Mesenchymal stem cell (in vitro differentiated cells and primary cell): ENCODE results near the gene ANKS1B.

ENCODE experiments used
- DNase-seq: peaks from one replicate; pipeline ENCODE4 v3.0.0-alpha.2; 2013
- H2AFZ ChIP-seq: one replicate; pipeline ENCODE4 v1.6.1; 2013; ENCODE audit warnings: low read depth, mild to moderate bottlenecking, control low read depth, inconsistent platforms, low read length, moderate library complexity
- H2AK5ac ChIP-seq: 2 replicates; pipeline ENCODE4 v1.6.1; 2013; ENCODE audit warnings: low read length, moderate library complexity, mild to moderate bottlenecking, inconsistent platforms; ENCODE audit not compliant: severe bottlenecking
- H2BK120ac ChIP-seq: one replicate; pipeline ENCODE4 v1.6.1; 2013; ENCODE audit warnings: low read depth, mild to moderate bottlenecking, inconsistent platforms, low read length, moderate library complexity
- H2BK12ac ChIP-seq, 2 experiments: one replicate each; pipeline ENCODE4 v1.6.1; 2013; ENCODE audit warnings: inconsistent platforms in 2 of 2, low read length in 2 of 2, mild to moderate bottlenecking in 2 of 2, moderate library complexity in 2 of 2, control low read depth in 1 of 2
- H2BK15ac ChIP-seq: one replicate; pipeline ENCODE4 v1.6.1; 2013; ENCODE audit warnings: mild to moderate bottlenecking, low read depth, inconsistent platforms; ENCODE audit not compliant: poor library complexity, severe bottlenecking
- H2BK5ac ChIP-seq: 2 replicates; pipeline ENCODE4 v1.6.1; 2013; ENCODE audit warnings: low read depth, mild to moderate bottlenecking, low read length, control low read depth, inconsistent platforms; ENCODE audit not compliant: poor library complexity, severe bottlenecking
- H3K14ac ChIP-seq, 2 experiments: one replicate each; pipeline ENCODE4 v1.6.1; 2013; ENCODE audit warnings: inconsistent platforms in 2 of 2, low read length in 2 of 2, control low read depth in 1 of 2, mild to moderate bottlenecking in 1 of 2, moderate library complexity in 1 of 2
- H3K18ac ChIP-seq, 2 experiments: one replicate each; pipeline ENCODE4 v1.6.1; 2013; ENCODE audit warnings: inconsistent platforms in 2 of 2, low read length in 2 of 2, control low read depth in 1 of 2, low read depth in 1 of 2, mild to moderate bottlenecking in 1 of 2
- H3K23ac ChIP-seq, 2 experiments: one replicate each; pipeline ENCODE4 v1.6.1; 2013; ENCODE audit warnings: inconsistent platforms in 2 of 2, low read length in 2 of 2, mild to moderate bottlenecking in 2 of 2, moderate library complexity in 2 of 2, control low read depth in 1 of 2
- H3K27ac ChIP-seq: 2 replicates; pipeline ENCODE4 v1.5.1; 2013; ENCODE audit warnings: mild to moderate bottlenecking, moderate library complexity, low read length, control low read depth, inconsistent platforms; ENCODE audit not compliant: poor library complexity, severe bottlenecking
- H3K27me3 ChIP-seq, 2 experiments: 2 replicates each; pipeline versions ENCODE4 v1.6.1 to v1.7.0; 2013; ENCODE audit warnings: low read length in 2 of 2, mild to moderate bottlenecking in 2 of 2, moderate library complexity in 2 of 2, control low read depth in 1 of 2, inconsistent platforms in 1 of 2; ENCODE audit not compliant: control insufficient read depth in 1 of 2, insufficient read depth in 1 of 2
- H3K36me3 ChIP-seq, 2 experiments: 2 replicates each; pipeline versions ENCODE4 v1.6.1 to v1.7.0; 2013; ENCODE audit warnings: low read length in 2 of 2, control low read depth in 1 of 2, inconsistent platforms in 1 of 2, low read depth in 1 of 2, mild to moderate bottlenecking in 1 of 2; ENCODE audit not compliant: insufficient read depth in 2 of 2, control insufficient read depth in 1 of 2
- H3K4ac ChIP-seq, 2 experiments: one replicate each; pipeline ENCODE4 v1.6.1; 2013; ENCODE audit warnings: inconsistent platforms in 2 of 2, low read length in 2 of 2, mild to moderate bottlenecking in 2 of 2, moderate library complexity in 2 of 2, control low read depth in 1 of 2, low read depth in 1 of 2
- H3K4me1 ChIP-seq: 2 replicates; pipeline ENCODE4 v1.6.1; 2013; ENCODE audit warnings: low read depth, low read length, control low read depth; ENCODE audit not compliant: control insufficient read depth, insufficient read depth
- H3K4me2 ChIP-seq: 2 replicates; pipeline ENCODE4 v1.6.1; 2013; ENCODE audit warnings: low read length, mild to moderate bottlenecking, inconsistent platforms; ENCODE audit not compliant: poor library complexity, severe bottlenecking
- H3K4me3 ChIP-seq, 2 experiments: 2 replicates each; pipeline versions ENCODE4 v1.5.1 to v1.7.0; 2013; ENCODE audit warnings: low read length in 2 of 2, mild to moderate bottlenecking in 2 of 2, control low read depth in 1 of 2, low read depth in 1 of 2; ENCODE audit not compliant: insufficient read depth in 1 of 2
- H3K79me1 ChIP-seq: replicated peaks from 2 replicates; pipeline ENCODE4 v1.6.1; 2013; ENCODE audit warnings: mild to moderate bottlenecking, control low read depth, low read length, inconsistent platforms; ENCODE audit not compliant: poor library complexity, severe bottlenecking
- H3K9ac ChIP-seq: 2 replicates; pipeline ENCODE4 v1.7.0; 2013; ENCODE audit warnings: mild to moderate bottlenecking, low read length, moderate library complexity
- H3K9me3 ChIP-seq: 2 replicates; pipeline ENCODE4 v1.7.0; 2013; ENCODE audit warnings: mild to moderate bottlenecking, low read length; ENCODE audit not compliant: control insufficient read depth
- H4K8ac ChIP-seq: one replicate; pipeline ENCODE4 v1.6.1; 2013; ENCODE audit warnings: inconsistent platforms, mild to moderate bottlenecking, low read length, moderate library complexity
- H4K91ac ChIP-seq: one replicate; pipeline ENCODE4 v1.6.1; 2013; ENCODE audit warnings: mild to moderate bottlenecking, low read length, inconsistent platforms
- WGBS: methylation state at CpG from one replicate; pipeline ENCODE4 v1.1.7; 2013; ENCODE audit warnings: mixed read lengths; 5-methylcytosine and 5-hydroxymethylcytosine counted together

Gene ANKS1B

DNA sequence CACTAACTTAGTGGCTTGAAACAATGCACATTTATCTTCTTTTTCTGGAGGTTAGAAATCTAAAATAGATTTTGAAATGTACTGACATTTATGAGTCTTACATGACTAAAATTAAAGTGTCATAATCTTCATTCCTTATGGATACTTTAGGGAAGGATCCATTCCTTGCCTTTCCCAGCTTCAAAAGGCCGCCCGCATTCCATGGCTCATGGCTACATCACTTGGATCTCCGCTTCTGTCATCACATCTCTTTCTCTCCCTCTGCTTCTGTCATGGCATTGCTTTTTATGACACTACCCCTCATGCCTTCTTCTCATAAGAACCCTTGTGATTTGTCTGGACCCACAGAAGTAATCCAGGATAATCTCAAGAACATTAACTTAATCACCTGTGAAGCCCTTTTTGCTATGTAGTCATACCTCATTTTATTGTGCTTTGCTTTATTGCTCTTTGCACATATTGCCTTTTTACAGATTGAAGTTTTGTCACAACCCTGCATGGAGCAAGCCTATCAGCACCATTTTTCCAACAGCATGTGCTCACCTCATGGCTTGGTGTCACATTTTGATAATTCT, 270.7 kb downstream of the ANKS1B start:
- Histone ChIP-seq H3K27ac (no peak overlapping the region), H3K9me3 (peaks cover 6% of the 10 kb centered on the region), H3K36me3 (no peaks in the 10 kb centered on the region), H4K8ac (no peak overlapping the region), H2BK12ac (no peak overlapping the region), H3K9ac (no peak overlapping the region), H2AFZ (no peak overlapping the region), H4K91ac (no peak overlapping the region), H3K4me1 (no peaks in the 10 kb centered on the region), H3K4ac (no peak overlapping the region), H3K18ac (no peak overlapping the region), H2BK5ac (no peak overlapping the region), H3K14ac (no peak overlapping the region), H2AK5ac (no peak overlapping the region), H2BK15ac (no peak overlapping the region), H2BK120ac (no peak overlapping the region), H3K27me3 (no peaks in the 10 kb centered on the region), H3K4me3 (no peak overlapping the region), H3K23ac (no peak overlapping the region), H3K4me2 (no peak overlapping the region), H3K79me1 (no peaks in the 10 kb centered on the region)
- DNase-seq = no peak
- 55% methylated on average over 3 of the region's 3 CpGs for WGBS

DNA sequence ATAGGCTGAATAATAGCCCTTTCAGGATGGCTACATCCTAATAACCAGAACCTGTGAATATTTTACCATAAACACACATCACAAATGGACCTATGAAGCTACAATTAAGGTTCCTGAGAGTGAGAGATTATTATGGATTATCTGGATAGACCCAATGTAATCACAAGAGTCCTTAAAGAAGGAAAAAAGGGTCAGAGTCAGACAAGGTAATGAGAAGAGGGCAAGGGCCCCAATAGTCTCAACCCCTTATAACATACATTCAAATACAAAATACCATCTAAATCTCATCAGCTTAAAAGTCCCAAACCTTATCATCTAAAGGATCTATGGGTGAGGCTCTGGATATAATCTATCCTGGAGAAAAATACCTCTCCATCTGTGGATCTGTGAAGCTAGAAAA, 272.5 kb downstream of the ANKS1B start:
- no peak overlapping the region for H2AFZ ChIP-seq

GRCh38 chr12:99711246-99711645, 273.5 kb downstream of the ANKS1B start:
- Histone ChIP-seq H2BK12ac (no peak overlapping the region), H2BK120ac (no peak overlapping the region)
- DNase-seq = no peak

More for the DNA sequence above, 272.5 kb downstream of the ANKS1B start:
- Histone ChIP-seq H3K4ac (no peak overlapping the region), H3K23ac (no peak overlapping the region), H4K8ac (no peak overlapping the region), H3K27me3 (no peaks in the 10 kb centered on the region), H4K91ac (no peak overlapping the region), H3K36me3 (no peaks in the 10 kb centered on the region), H3K79me1 (no peaks in the 10 kb centered on the region), H3K9ac (no peak overlapping the region), H3K4me3 (no peak overlapping the region), H3K18ac (no peak overlapping the region), H3K4me1 (no peaks in the 10 kb centered on the region), H2AK5ac (no peak overlapping the region), H3K27ac (no peak overlapping the region), H2BK5ac (no peak overlapping the region), H3K9me3 (peaks cover 6% of the 10 kb centered on the region), H2BK12ac (no peak overlapping the region), H3K4me2 (no peak overlapping the region), H3K14ac (no peak overlapping the region), H2BK120ac (no peak overlapping the region), H2BK15ac (no peak overlapping the region)
- DNase-seq = no peak

DNA sequence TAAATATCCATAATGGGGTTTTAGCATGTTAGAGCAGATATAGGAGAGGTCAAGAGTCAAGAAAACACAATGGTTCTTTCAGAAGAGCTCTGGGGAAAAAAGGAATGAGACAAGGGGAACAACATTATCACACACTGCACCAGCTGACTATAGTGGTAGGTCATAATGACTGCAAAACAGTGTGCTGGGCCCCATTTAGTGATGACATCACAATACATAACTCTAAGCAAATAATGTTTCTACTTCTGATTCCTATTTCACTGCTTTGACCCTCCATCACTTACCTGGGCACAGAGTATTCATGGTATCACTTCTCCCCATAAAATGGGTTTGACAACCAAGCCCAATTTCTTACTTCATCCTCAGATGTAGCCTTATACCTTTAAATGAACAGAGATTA, 275.1 kb downstream of the ANKS1B start:
- Histone ChIP-seq H2BK5ac (no peak overlapping the region), H3K4ac (no peak overlapping the region), H3K14ac (no peak overlapping the region), H3K9me3 (peaks cover 6% of the 10 kb centered on the region), H2BK120ac (no peak overlapping the region), H3K18ac (no peak overlapping the region), H3K27ac (no peak overlapping the region), H4K8ac (no peak overlapping the region), H3K36me3 (no peaks in the 10 kb centered on the region), H3K4me1 (no peaks in the 10 kb centered on the region), H3K27me3 (no peaks in the 10 kb centered on the region), H3K4me3 (no peak overlapping the region), H3K9ac (no peak overlapping the region), H3K4me2 (no peak overlapping the region), H2AFZ (no peak overlapping the region), H3K23ac (no peak overlapping the region), H3K79me1 (no peaks in the 10 kb centered on the region), H2BK15ac (no peak overlapping the region), H4K91ac (no peak overlapping the region), H2BK12ac (no peak overlapping the region), H2AK5ac (no peak overlapping the region)
- DNase-seq = no peak

More at GRCh38 chr12:99711246-99711645, 273.5 kb downstream of the ANKS1B start:
- Histone ChIP-seq H2BK5ac (no peak overlapping the region), H3K4me3 (no peak overlapping the region), H2BK15ac (no peak overlapping the region), H2AK5ac (no peak overlapping the region), H4K8ac (no peak overlapping the region), H3K27me3 (no peaks in the 10 kb centered on the region), H3K9ac (no peak overlapping the region), H3K14ac (no peak overlapping the region), H3K36me3 (no peaks in the 10 kb centered on the region), H3K9me3 (peaks cover 6% of the 10 kb centered on the region), H2AFZ (no peak overlapping the region), H3K23ac (no peak overlapping the region), H3K27ac (no peak overlapping the region), H3K4me1 (no peaks in the 10 kb centered on the region), H3K79me1 (no peaks in the 10 kb centered on the region), H3K4me2 (no peak overlapping the region), H3K4ac (no peak overlapping the region), H3K18ac (no peak overlapping the region), H4K91ac (no peak overlapping the region)
- WGBS = 88% methylated on average over 1 of the region's 1 CpG
